ENCODE measurements around the gene PCGF3. TPM values are rescaled to one million over a fixed set of nuclear protein-coding genes. Genes with fewer than 3 reads are reported as not detected.

The PCGF3 gene
- total and polyA plus RNA-seq, 9 of the 15 experiments (the other 6 are each of a cell fraction or from before 2014, with no cell fraction given) = 2.6 to 46.1 (median 20.3) TPM

GRCh38 chr4:795726-796119 is 90.1 kb downstream of the PCGF3 start (continued):
- TF ChIP-seq HINFP (tag; conservative IDR thresholded peaks at IDR 0.05; ENCODE audit: low read depth) = no peak
- no peak for TF ChIP-seq KDM1A (IDR thresholded peaks at IDR 0.05)
- no peak for TF ChIP-seq SIX5 (IDR thresholded peaks at IDR 0.05; ENCODE audit: borderline replicate concordance in 1 of 2, insufficient read depth in 1 of 2, low read depth in 1 of 2, low read length in 2 of 2)

GRCh38 chr4:796206-796605 is 90.6 kb downstream of the PCGF3 start:
- no peak for FAIRE-seq
- TF ChIP-seq ASH1L (IDR thresholded peaks at IDR 0.05; ENCODE audit: borderline replicate concordance, low read depth, partially characterized antibody) (no peak), JUND (IDR thresholded peaks at IDR 0.05; ENCODE audit: borderline replicate concordance, low read depth, low read length) (no peak), JUND (tag; IDR thresholded peaks at IDR 0.05; ENCODE audit: borderline replicate concordance, low read depth, low read length) (no peak), PKNOX1 (IDR thresholded peaks at IDR 0.05) (no peak), ZNF3 (CRISPR knock-in tag; IDR thresholded peaks at IDR 0.05) (no peak), CHD2 (IDR thresholded peaks at IDR 0.05; ENCODE audit: low read depth, low read length) (no peak), PREB (CRISPR knock-in tag; IDR thresholded peaks at IDR 0.05) (no peak), ILF3 (IDR thresholded peaks at IDR 0.05; ENCODE audit: borderline replicate concordance) (no peak), SMARCA5 (IDR thresholded peaks at IDR 0.05) (no peak), NR1H2 (CRISPR knock-in tag; IDR thresholded peaks at IDR 0.05) (no peak), ZNF445 (CRISPR knock-in tag; IDR thresholded peaks at IDR 0.05; ENCODE audit: low read depth) (no peak), XRCC3 (IDR thresholded peaks at IDR 0.05) (no peak), U2AF1 (optimal IDR thresholded peaks at IDR 0.05; ENCODE audit: low read depth, low read length) (no peak)
- Histone ChIP-seq H3K9me3 (replicated peaks; ENCODE audit: control insufficient read depth, insufficient read depth, low read depth, low read length) (no peaks in the 10 kb centered on the region), H4K20me1 (replicated peaks; ENCODE audit: control insufficient read depth, insufficient read depth, low read length) (0 out of 2 replicates have a peak, but pooled peaks cover 3% of the 10 kb centered on the region), H3K9ac (ENCODE audit: insufficient read depth in 1 of 2, low read depth in 2 of 2, low read length in 2 of 2) (no peak overlapping the region), H3K27me3 (ENCODE audit: control insufficient read depth in 2 of 2, insufficient read depth in 2 of 2, low read length in 2 of 2) (peaks cover 15 to 35% of the 10 kb centered on the region in 2 experiments), H3K9me1 (ENCODE audit: control insufficient read depth, insufficient read depth, low read length) (no peaks in the 10 kb centered on the region), H3K4me1 (replicated peaks in 1 of 2; ENCODE audit: control insufficient read depth in 2 of 2, insufficient read depth in 2 of 2, low read length in 2 of 2) (peaks cover 0 to 44% of the 10 kb centered on the region in 2 experiments; a peak in 3 of 5 replicates), H3K4me2 (ENCODE audit: insufficient read depth, low read length) (no peak overlapping the region), H3K4me3 (no peak overlapping the region), H2AFZ (ENCODE audit: low read depth, low read length) (no peak overlapping the region), H3K79me2 (ENCODE audit: control insufficient read depth, insufficient read depth, low read length) (no peaks in the 10 kb centered on the region), H3K36me3 (ENCODE audit: control insufficient read depth, insufficient read depth, low read length) (no peaks in the 10 kb centered on the region), H3K27ac (ENCODE audit: extremely low read depth, low read depth, low read length) (no peak overlapping the region)
- POLR2A ChIA-PET = no interaction called here
- no peak for DNase-seq (ENCODE audit: extremely low read depth in 1 of 4, low spot score in 3 of 4)
- CTCF ChIA-PET (ENCODE audit: low intra/inter-chr PET ratio) = no interaction called here
- intact Hi-C loops (cut with micrococcal nuclease) = no loop called here
- ATAC-seq = no peak
- BruUV-seq (replicated peaks) = no TSS peak
- in situ Hi-C loops (cut with MboI) = no loop called here
- 69% methylated on average over 15 of the region's 17 CpGs for WGBS (ENCODE audit: insufficient coverage, low coverage, missing lambda C conversion rate)

Data from K562 (cell line).